Measurements from ENCODE around the gene WDR45.

Gene WDR45

DNA sequence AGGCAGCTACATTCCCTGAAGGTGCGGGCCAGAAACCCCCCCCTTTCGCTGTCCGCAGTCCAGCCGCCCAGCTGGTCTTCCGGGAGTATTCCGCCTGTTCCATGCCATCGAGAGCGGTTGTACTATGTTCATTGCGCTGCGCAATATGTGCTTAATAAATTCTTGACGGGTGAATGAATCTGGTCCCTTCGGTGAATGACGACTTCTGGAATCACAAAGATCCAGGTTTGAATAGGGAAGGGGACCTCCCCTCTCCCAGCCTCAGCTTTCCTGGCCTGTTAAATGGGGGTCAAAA is 35.8 kb downstream of the WDR45 start:
- intact Hi-C loops (cut with DNase I; ENCODE audit: low total_unique reads): no loop called here
- H3K27ac ChIP-seq: peak overlapping the region; percentile 44 to 77

DNA sequence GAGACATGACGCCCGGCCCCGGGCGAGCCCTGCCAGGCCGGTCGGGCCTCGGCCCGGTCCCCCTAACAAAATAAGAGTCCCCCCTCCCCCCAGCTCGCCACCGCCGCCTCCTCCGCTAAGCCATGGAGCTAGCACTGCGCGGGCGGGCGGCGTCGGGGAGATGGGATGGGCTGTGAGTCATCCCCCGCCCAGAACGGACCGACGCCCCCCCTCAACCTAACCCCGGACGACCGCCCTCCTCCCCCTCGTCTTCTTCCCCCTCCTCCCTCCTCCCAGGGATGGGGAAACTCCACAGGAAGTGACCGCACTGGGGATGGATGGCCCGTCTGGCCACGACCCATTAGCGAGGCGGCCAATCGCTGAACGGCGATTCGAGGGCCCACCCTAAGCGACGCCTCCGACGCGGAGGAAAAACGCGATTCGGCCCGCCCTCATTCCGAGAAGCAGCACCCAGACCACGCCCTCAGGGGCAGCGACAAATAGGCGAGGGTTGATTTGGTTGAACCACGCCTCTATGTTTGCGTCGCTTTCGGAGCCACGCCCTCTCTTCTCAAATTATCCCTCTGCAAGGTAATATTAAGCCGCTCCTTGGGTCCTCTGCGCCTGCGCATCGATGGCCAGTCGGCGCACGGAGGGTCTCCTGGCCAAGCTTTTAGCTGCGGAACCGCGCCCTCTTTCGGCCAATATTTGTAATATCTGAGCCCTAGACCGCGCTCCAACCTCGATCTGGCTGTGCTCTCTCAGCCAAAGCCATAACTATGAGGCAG is 36.3 kb downstream of the WDR45 start, which contains the start of gene TFE3:
TSS of gene TFE3 (minus strand) at position 138 of the 767 bp plus-strand sequence. CDS start at position 7, 131 bp downstream.
- no peaks in the 10 kb centered on the region for H3K27me3 ChIP-seq
- peaks cover 0 to 27% (median 10%) of the 10 kb centered on the region in 4 donors for H3K4me1 ChIP-seq
- peak within 1 kb of the TSS; percentile 88 to 96 for H3K27ac ChIP-seq
- intact Hi-C loops (cut with DNase I; ENCODE audit: low total_unique reads): no loop called here
- DNase-seq: peak; percentile 99
- H3K9me3 ChIP-seq: peaks cover 0 to 10% (median 0%) of the 10 kb centered on the region in 3 donors
- peaks cover 8 to 13% (median 10%) of the 10 kb centered on the region in 3 donors for H3K36me3 ChIP-seq
- H3K4me3 ChIP-seq: peak within 1 kb of the TSS; percentile 65 to 88
- TF ChIP-seq, protein P1, sequence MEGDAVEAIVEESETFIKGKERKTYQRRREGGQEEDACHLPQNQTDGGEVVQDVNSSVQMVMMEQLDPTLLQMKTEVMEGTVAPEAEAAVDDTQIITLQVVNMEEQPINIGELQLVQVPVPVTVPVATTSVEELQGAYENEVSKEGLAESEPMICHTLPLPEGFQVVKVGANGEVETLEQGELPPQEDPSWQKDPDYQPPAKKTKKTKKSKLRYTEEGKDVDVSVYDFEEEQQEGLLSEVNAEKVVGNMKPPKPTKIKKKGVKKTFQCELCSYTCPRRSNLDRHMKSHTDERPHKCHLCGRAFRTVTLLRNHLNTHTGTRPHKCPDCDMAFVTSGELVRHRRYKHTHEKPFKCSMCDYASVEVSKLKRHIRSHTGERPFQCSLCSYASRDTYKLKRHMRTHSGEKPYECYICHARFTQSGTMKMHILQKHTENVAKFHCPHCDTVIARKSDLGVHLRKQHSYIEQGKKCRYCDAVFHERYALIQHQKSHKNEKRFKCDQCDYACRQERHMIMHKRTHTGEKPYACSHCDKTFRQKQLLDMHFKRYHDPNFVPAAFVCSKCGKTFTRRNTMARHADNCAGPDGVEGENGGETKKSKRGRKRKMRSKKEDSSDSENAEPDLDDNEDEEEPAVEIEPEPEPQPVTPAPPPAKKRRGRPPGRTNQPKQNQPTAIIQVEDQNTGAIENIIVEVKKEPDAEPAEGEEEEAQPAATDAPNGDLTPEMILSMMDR (IDR thresholded peaks at IDR 0.05): peak; percentile 51 to 61

More for the DNA sequence above, 35.8 kb downstream of the WDR45 start:
- DNase-seq: no peak
- H3K36me3 ChIP-seq: peaks cover 3 to 7% (median 5%) of the 10 kb centered on the region in 3 donors
- TF ChIP-seq, protein P1 (IDR thresholded peaks at IDR 0.05): no peak
- no peaks in the 10 kb centered on the region for H3K27me3 ChIP-seq
- peak overlapping the region in 1 of 2 donors; percentile 32 for H3K4me3 ChIP-seq
- peaks cover 0 to 10% (median 0%) of the 10 kb centered on the region in 3 donors for H3K9me3 ChIP-seq
- H3K4me1 ChIP-seq: peaks cover 0 to 24% (median 9%) of the 10 kb centered on the region in 4 donors

DNA sequence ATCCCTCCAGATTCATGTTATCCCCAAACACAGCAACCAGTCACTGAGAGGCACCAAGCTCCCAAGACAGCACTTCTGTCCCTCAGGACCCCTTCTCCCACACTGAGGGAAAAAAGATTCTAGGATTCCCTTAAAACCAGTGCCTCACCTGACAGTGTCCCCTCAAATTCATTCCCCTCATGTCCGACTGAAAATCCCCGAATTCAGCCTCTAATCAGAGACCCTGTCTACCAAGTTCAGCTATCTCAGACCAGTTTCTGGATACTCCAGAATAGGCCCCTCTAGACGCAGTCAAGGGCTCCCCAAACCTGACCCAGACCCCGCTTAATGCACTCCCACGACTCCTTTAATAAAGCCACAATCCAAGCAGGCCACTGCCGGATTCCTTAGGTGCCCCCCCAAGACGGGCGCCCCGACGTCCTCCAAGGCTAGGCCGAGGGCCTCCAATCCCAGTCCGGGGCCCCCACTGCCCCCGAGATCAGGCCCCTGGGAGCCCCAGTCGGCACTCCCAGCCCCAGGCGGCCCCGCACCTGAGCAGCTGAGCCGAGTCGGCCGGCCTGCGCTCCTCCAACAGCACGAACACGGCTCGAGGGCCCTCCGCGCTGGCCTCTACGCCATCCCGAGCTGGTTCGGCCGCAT is 37.0 kb downstream of the WDR45 start:
- intact Hi-C loops (cut with DNase I; ENCODE audit: low total_unique reads): no loop called here
- H3K27ac ChIP-seq: peak overlapping the region; percentile 88 to 96
- no peaks in the 10 kb centered on the region for H3K27me3 ChIP-seq
- H3K36me3 ChIP-seq: peaks cover 16 to 20% (median 17%) of the 10 kb centered on the region in 3 donors
- peak in 1 of 2 donors; percentile 71 for DNase-seq
- H3K4me1 ChIP-seq: peaks cover 0 to 27% (median 10%) of the 10 kb centered on the region in 4 donors
- H3K4me3 ChIP-seq: peak overlapping the region; percentile 65 to 88
- H3K9me3 ChIP-seq: peaks cover 0 to 10% (median 0%) of the 10 kb centered on the region in 3 donors
- TF ChIP-seq, protein P1 (IDR thresholded peaks at IDR 0.05): no peak

DNA sequence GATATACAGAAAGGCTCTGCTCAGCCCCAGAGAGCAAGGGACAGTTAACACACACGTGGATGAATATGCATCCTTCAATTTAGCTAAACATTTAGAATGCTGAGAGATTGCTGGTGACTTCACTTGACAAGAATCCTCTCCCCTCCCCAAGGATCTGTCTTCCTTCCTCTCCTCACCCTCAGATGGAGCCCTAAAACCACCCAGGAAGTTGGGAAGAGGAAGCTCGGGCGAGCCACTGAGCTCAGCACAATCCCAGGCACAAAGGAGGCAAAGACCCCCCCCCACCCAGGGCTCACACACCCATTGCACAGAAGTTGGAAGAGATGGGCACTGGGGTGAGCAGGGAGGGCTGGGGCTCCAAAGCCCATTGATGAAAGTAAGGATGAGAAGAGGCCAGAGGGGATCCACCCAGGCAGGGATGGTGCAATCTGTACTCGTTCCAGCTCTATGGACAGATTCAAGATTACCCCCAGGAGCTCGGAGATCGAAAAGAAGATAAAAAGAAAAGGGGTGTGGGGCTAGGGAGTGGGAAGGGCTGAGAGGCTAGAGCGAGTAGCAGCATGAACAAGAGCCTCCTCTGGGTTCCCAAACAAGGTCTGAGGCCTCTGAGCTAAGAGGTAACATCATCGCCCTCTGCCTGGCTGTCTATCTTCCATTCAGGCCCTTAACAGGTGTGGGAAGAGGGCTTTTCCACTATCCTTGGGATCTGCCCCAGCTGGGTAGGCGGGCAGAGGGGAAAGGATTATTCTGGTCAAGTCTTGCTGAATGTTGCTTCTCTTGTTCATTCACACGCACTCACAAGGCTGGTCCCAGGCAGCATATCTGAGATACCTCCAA is 37.7 kb downstream of the WDR45 start:
- TF ChIP-seq, protein P1 (IDR thresholded peaks at IDR 0.05): no peak
- Histone ChIP-seq H3K9me3 (peaks cover 0 to 10% (median 0%) of the 10 kb centered on the region in 3 donors), H3K36me3 (peaks cover 23 to 27% (median 24%) of the 10 kb centered on the region in 3 donors), H3K4me1 (peaks cover 0 to 27% (median 10%) of the 10 kb centered on the region in 4 donors), H3K27me3 (no peaks in the 10 kb centered on the region), H3K4me3 (peak overlapping the region; percentile 65 to 88), H3K27ac (peak overlapping the region; percentile 88 to 96)
- peak in 1 of 2 donors; percentile 34 for DNase-seq
- intact Hi-C loops (cut with DNase I; ENCODE audit: low total_unique reads): no loop called here

DNA sequence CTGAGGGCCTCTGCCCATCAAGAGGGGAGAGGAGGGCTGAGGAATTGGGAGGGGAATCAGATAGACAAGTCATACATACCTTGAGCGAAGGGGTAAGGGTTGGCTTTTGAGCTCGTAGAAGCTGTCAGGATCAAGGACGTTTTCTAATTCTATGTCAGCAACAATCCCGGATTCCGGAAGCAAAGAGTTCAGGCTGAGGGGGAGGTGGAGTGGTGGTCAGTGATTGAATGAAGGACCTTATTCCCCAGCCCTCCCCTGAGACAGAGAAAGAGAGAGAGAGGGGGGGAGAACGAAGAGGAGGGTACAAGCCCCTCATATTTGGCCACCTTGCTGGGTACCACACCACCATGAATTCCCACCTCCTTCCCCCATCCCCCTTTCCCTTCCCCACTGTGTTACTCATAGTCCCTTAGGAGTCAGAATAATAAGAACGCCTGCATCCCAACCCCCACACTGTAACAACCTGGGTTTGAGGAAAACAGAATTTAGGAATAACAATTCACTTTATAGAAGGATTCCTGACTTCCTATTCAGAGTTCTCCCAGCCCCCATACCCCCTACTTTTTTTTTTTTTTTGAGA is 39.2 kb downstream of the WDR45 start:
- Histone ChIP-seq H3K27ac (peak overlapping the region; percentile 88 to 96), H3K36me3 (peaks cover 28 to 37% (median 35%) of the 10 kb centered on the region in 3 donors), H3K4me1 (peaks cover 0 to 27% (median 10%) of the 10 kb centered on the region in 4 donors), H3K27me3 (no peaks in the 10 kb centered on the region), H3K4me3 (peak overlapping the region; percentile 65 to 88), H3K9me3 (peaks cover 0 to 8% (median 0%) of the 10 kb centered on the region in 3 donors)
- intact Hi-C loops (cut with DNase I; ENCODE audit: low total_unique reads): no loop called here
- no peak for DNase-seq
- TF ChIP-seq, protein P1 (IDR thresholded peaks at IDR 0.05): no peak
